B cell (primary cell): ENCODE results near the gene L3MBTL3.

Experiments used
- CTCF ChIP-seq: fragments of 200-600 bp; IDR thresholded peaks from one replicate; pipeline ENCODE4 v1.8.0; 2022; ENCODE audit warnings: antibody characterized with exemption, mild to moderate bottlenecking
- EZH2 ChIP-seq: IDR thresholded peaks from 2 replicates; pipeline ENCODE4 v1.6.1; 2012; ENCODE audit warnings: borderline replicate concordance, low read depth, mild to moderate bottlenecking, moderate library complexity, low read length; ENCODE audit not compliant: insufficient read depth, poor library complexity, severe bottlenecking

GRCh38 chr6:130136798-130137197 lies 118.4 kb downstream of the L3MBTL3 start:
- TF ChIP-seq CTCF (no peak), EZH2 (no peak)
